Measurements from ENCODE around the gene HDAC9.

Gene HDAC9

GRCh38 chr7:18756378-18757050, 261.0 kb downstream of the HDAC9 start:
- TF ChIP-seq CTCF (IDR thresholded peaks at IDR 0.05; ENCODE audit: low read depth, low read length) = no peak
- no peak overlapping the region for H3K4me3 ChIP-seq (ENCODE audit: low read depth, low read length)

DNA sequence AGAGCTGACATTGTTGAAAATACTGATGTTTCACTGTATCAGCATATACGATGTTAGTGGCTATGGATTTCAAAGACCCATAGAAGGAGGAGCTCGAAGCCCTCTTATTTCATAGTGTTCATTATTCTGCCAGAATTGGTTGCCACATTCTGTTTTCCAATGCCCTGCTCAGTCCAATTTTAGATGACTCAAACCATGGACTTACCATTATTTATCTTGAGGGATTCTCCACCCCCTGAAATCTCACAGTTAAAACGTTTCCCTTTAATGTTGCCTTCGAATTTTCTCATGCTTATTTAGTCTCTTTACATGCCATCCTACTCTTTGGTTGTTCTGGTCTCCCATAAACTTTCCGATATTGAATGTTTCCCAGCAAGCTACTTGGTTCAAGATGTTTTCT, 264.5 kb downstream of the HDAC9 start:
- TF ChIP-seq CTCF (IDR thresholded peaks at IDR 0.05; ENCODE audit: low read depth, low read length) = no peak
- no peak overlapping the region for H3K4me3 ChIP-seq (ENCODE audit: low read depth, low read length)

- TF ChIP-seq CTCF (IDR thresholded peaks at IDR 0.05; ENCODE audit: low read depth, low read length) = no peak
Observed at GRCh38 chr7:18760631-18761445, 265.3 kb downstream of the HDAC9 start.

GRCh38 chr7:18762189-18762588, 266.6 kb downstream of the HDAC9 start:
- H3K4me3 ChIP-seq (ENCODE audit: low read depth, low read length) = no peak overlapping the region
- no peak for TF ChIP-seq CTCF (IDR thresholded peaks at IDR 0.05; ENCODE audit: low read depth, low read length)

More at GRCh38 chr7:18760631-18761445, 265.3 kb downstream of the HDAC9 start:
- no peak overlapping the region for H3K4me3 ChIP-seq (ENCODE audit: low read depth, low read length)

DNA sequence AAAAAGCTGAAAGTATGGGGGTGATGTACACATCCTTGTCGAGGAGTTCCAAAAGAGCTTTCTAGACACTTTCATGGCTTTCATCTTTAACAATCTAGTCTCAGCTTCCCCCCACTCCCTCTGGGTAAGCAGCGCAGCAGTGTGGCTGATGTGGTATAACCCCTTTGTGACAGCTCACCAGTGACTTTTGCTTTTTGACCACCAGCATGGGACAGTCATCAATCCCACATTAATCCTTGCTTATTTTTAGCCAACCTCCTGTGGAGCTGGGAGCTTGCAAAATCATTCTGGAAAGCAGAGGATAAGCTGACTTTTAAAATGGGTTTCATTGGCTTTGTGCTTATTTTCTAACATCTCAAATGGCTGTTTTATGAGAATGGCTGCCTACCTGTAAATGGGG, 272.7 kb downstream of the HDAC9 start:
- no peak overlapping the region for H3K4me3 ChIP-seq (ENCODE audit: low read depth, low read length)

DNA sequence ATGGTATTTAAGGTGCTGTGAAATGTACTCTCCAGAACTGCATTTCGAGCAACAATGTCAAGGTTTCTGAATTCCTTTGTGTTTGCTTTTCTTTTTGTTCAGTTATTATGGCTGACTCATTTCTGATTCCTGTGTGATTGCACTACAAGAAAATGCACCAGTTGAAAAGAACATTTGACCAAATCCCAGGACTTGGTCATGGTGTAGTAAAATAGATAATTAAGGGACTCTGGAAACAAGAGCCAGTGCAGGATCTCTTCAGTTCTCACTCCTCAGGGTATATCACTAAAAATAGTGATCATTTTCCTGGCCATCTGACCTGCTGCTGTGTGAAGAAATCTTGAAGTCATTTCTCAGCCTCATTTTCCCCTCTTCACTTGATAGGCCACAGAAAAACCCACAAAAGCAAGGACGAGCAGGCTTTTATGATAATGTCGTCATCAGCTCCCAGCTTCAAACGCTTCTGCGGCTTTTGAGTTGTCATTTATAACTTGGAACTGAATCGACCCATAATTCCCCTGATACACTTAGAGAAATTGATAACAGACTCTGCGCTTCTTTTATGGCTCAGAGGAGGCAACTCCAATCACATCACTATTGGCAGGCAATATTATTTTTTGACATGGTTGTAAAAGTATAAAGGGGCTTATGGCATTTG, 274.7 kb downstream of the HDAC9 start:
- no peak for TF ChIP-seq CTCF (IDR thresholded peaks at IDR 0.05; ENCODE audit: low read depth, low read length)
- H3K4me3 ChIP-seq (ENCODE audit: low read depth, low read length) = no peak overlapping the region

More for the DNA sequence above, 272.7 kb downstream of the HDAC9 start:
- TF ChIP-seq CTCF (IDR thresholded peaks at IDR 0.05; ENCODE audit: low read depth, low read length) = no peak

GRCh38 chr7:18770822-18771221, 275.3 kb downstream of the HDAC9 start:
- H3K4me3 ChIP-seq (ENCODE audit: low read depth, low read length) = no peak overlapping the region
- no peak for TF ChIP-seq CTCF (IDR thresholded peaks at IDR 0.05; ENCODE audit: low read depth, low read length)
